Bronchial epithelial cell (primary cell): Measurements from ENCODE around the gene ASCC1. TPM values are rescaled to one million over a fixed set of nuclear protein-coding genes. Genes with fewer than 3 reads are reported as not detected.
A peak's percentile ranks its signal among the peaks of the same experiment; 100 is the strongest.

Experiments
- DNase-seq: peaks from one replicate; pipeline ENCODE4 v3.0.0-alpha.2; 2010; ENCODE audit warnings: low read depth
- FAIRE-seq: peaks from 2 replicates; lab custom pipeline; 2011; peaks lifted over from hg19 to GRCh38; lab: Jason Lieb, UNC
- H3K27me3 ChIP-seq: 2 replicates; pipeline ENCODE4 v1.5.1; 2011; ENCODE audit warnings: low read length; ENCODE audit not compliant: control insufficient read depth, insufficient read depth
- H3K36me3 ChIP-seq: 2 replicates; pipeline ENCODE4 v1.5.1; 2011; ENCODE audit warnings: low read length; ENCODE audit not compliant: control insufficient read depth, insufficient read depth
- H3K4me3 ChIP-seq: 2 replicates; pipeline ENCODE4 v1.5.1; 2011; ENCODE audit warnings: mild to moderate bottlenecking, low read depth, low read length, control low read depth
- total RNA-seq: library from RNA; depleted of rRNA; stranded (reverse); fragments of >200 nt; gene quantifications from 2 replicates; pipeline ENCODE4 v1.2.1, GENCODE V29; 2014
- TF ChIP-seq, protein P1 (sequence below): IDR thresholded peaks from 2 replicates; pipeline ENCODE4 v1.5.1; 2011; ENCODE audit warnings: mild to moderate bottlenecking, moderate library complexity, low read length, control low read depth, inconsistent platforms; ENCODE audit not compliant: insufficient read depth, severe bottlenecking

Gene ASCC1
- total RNA-seq, 1 donor from 2014 or later, result 22.4 TPM

DNA sequence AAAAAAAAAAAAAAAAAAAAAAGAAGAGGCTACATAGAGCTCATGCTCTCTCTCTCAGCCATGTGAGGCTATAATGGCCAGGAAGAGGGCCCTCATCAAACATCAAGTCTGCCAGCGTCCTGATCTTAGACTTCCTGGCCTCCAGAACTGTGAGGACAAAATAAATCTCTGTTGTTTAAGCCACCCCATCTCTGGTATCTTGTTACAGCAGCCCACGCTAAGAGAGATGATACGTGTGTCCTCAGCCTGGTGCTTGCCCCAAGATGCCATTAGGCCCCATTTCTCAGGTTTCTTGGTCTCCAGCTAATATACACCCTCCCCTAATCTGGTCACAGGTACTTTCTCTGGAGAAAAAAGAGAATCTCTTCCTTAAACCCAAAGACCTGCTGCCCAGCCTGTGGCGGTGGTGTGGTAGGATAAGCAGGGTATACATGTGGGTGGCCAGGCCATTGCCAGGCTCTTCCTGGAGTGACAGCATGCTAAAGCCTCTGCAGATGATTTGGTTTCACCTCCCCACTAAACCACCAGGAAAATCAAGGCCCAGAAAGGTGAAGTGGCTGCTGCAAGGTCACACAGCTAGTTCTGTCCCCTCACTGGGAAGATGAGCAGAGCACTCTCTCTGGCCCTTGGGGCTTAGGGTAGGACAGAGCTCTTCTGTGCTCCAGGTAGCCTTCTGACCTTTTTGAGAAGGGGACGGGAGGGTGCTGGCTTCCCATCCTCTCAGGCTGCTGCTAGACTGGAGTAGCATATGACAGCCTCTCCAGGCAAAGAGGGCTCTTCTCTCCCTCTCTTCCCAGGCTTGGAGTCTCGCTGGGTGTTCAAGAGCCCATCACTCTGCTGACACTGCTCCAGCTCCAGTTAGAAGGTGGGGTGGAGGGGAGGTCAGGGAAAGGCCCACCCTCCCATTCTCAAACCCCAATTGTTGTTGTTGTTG, 133.0 kb downstream of the ASCC1 start:
- TF ChIP-seq, protein P1, sequence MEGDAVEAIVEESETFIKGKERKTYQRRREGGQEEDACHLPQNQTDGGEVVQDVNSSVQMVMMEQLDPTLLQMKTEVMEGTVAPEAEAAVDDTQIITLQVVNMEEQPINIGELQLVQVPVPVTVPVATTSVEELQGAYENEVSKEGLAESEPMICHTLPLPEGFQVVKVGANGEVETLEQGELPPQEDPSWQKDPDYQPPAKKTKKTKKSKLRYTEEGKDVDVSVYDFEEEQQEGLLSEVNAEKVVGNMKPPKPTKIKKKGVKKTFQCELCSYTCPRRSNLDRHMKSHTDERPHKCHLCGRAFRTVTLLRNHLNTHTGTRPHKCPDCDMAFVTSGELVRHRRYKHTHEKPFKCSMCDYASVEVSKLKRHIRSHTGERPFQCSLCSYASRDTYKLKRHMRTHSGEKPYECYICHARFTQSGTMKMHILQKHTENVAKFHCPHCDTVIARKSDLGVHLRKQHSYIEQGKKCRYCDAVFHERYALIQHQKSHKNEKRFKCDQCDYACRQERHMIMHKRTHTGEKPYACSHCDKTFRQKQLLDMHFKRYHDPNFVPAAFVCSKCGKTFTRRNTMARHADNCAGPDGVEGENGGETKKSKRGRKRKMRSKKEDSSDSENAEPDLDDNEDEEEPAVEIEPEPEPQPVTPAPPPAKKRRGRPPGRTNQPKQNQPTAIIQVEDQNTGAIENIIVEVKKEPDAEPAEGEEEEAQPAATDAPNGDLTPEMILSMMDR, result no peak
- FAIRE-seq (no peak), DNase-seq (no peak)
- Histone ChIP-seq H3K36me3 (no peaks in the 10 kb centered on the region), H3K27me3 (peaks cover 26% of the 10 kb centered on the region), H3K4me3 (no peak overlapping the region)

DNA sequence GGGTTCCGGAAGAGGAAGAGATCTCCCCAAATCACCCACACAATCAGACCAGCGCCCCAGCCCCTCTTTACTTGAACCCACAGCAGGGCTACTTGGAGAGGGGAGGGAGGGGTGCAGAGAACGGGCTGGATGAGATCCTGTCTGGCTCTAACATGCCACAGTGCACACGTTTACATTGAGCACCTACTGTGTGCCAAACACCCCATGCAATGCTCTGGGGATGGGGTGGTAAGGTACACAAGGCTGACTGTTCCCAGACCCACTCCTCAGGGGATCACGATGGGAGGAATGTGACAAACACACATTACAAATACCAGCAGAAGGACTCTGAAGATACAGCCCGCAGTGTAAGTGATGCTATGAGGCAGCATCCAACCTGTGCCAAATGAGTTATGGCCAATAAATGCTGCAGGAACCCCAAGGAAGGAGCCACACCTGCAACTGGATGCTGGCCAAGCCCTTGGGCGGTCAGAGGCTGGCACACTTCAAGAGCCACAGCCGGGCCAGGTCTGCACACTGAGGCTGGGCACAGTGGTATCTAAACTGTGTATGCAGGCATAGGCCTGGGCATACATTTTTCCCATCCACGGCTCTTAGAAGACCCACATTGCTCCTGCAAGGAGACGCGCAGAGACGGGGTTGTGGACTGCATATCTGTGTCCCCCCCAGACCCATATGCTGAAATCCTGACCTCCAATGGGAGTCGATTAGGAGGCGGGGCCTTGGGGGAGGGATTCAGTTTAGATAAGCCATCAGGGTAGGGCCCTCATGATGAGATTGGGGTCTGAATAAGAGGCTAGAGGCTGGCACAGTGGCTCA, 134.1 kb downstream of the ASCC1 start:
- peak; percentile 41 for DNase-seq
- TF ChIP-seq, protein P1, result no peak
- H3K4me3 ChIP-seq, result no peak overlapping the region
- FAIRE-seq, result peak; percentile 95
- no peaks in the 10 kb centered on the region for H3K36me3 ChIP-seq
- peaks cover 18% of the 10 kb centered on the region for H3K27me3 ChIP-seq

DNA sequence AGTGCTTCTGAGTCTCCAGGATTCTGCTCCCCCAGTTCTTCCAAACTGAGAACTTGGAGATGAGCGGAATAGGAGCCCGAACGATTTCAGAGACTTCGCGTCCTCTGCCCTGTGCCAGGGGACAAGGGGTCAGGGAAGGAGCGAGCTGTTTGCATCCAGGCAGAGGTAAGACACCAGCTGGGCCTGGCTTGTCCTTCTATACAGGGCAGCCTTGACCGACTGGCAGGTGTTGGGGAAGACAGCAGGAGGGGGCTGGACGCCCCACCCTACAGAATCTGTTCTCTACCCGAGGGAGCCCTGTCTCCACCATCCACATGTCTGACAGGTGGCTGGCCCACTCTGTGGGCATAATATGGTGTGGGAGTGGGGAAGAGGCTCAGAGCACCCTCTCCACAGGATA, 134.9 kb downstream of the ASCC1 start:
- H3K27me3 ChIP-seq, result peaks cover 12% of the 10 kb centered on the region
- H3K36me3 ChIP-seq, result no peaks in the 10 kb centered on the region
- DNase-seq, result no peak
- no peak overlapping the region for H3K4me3 ChIP-seq
- TF ChIP-seq, protein P1, result no peak
- FAIRE-seq, result no peak

DNA sequence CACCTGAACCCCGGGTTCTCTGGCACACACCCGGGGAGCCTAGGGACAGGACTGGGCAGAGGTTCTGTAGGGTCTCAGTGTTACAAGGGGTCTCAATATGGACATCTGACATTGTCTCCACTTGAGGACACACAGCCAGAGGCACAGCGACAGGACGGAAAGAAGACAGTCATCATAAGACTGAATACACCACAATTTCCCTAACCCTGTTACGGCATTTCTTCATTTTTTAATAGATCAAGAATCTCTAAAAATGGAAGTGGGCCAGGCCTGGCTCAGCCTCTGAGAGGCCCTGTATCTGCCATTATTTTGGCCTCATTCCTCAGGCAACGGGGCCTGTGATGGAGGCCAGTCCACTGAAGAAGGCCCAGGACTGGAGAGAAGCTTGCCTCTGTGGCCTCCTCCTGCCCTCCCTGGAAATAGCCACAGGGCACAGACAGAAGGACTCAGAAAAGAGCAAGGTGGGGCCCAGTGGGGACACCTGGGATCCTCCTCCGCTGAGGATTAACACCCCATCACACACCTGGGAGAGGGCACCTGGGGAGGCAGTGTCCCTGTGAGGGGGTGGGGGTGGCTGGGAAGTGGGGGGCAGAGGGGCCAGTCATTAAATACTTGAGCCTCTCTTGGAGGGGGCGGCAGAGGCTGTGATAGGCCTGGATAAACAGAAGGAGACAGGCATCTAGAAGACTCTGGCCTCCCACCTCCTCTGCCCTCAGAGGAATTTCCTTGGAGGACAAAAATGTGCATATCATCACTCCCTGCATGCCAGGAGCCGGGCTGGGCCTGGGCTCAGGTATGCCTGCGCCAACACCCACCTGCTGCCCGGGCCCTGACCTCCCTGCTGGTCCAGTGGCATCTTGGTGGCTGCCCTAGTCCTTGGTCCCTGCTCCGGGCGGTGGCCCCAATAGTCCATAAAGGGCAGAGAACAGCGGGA, 135.8 kb downstream of the ASCC1 start:
- Histone ChIP-seq H3K36me3 (no peaks in the 10 kb centered on the region), H3K4me3 (no peak overlapping the region), H3K27me3 (peaks cover 13% of the 10 kb centered on the region)
- no peak for DNase-seq
- FAIRE-seq, result peak; percentile 36
- TF ChIP-seq, protein P1, result no peak

DNA sequence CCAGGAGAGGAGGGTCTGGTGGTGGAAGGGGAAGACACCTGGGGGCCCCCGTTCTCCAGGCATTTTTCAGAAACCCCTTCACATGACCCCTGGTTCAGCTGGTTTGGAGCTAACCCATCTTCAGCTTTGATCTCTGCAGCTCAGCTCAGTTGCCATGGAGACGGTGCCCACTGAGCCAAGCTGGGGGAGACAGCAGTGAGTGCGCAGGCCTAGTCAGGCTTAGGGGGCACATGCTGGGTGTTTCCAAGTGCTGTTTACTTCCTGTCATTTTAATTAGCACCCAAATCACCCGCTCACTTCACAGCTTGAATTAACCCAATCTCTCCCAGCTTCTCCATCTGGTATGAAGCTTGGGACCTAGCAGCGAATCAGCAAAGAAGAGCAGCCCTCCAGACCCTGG, 136.7 kb downstream of the ASCC1 start:
- DNase-seq, result no peak
- H3K27me3 ChIP-seq, result peaks cover 16% of the 10 kb centered on the region
- FAIRE-seq, result no peak
- H3K36me3 ChIP-seq, result no peaks in the 10 kb centered on the region
- TF ChIP-seq, protein P1, result no peak
- no peak overlapping the region for H3K4me3 ChIP-seq
